ENCODE results near the gene AGO1. TPM values are rescaled to one million over a fixed set of nuclear protein-coding genes. Genes with fewer than 3 reads are reported as not detected.
"Not testable (repeated sequence)": the region's sequence is repeated elsewhere in the genome, so short reads cannot be mapped to it uniquely, and the experiment has no call there.

AGO1 gene
- total RNA-seq, 6 experiments from 2014 or later: 24.7 to 30.6 (median 27.4) TPM

- Mint-ChIP-seq H3K27me3 (ENCODE audit: insufficient read depth) (no peaks in the 10 kb centered on the region), H3K9me3 (no peaks in the 10 kb centered on the region), H3K36me3 (ENCODE audit: low read depth) (no peaks in the 10 kb centered on the region; the same call in 1 of the 2 replicates), H3K27ac (peak overlapping the region; percentile 31; the same call in 1 of the 2 replicates), H3K4me1 (ENCODE audit: low read depth) (peaks cover 44% of the 10 kb centered on the region), H3K4me3 (no peak overlapping the region)
- no peak for DNase-seq
- no peak for TF ChIP-seq CTCF (IDR thresholded peaks at IDR 0.05)
Observed at GRCh38 chr1:35886577-35887431, 3.8 kb downstream of the AGO1 start.

- no peak overlapping the region for H3K4me3 Mint-ChIP-seq
- H3K36me3 Mint-ChIP-seq (ENCODE audit: low read depth): no peaks in the 10 kb centered on the region; the same call in 1 of the 2 replicates
- TF ChIP-seq CTCF (IDR thresholded peaks at IDR 0.05): no peak
- 0 out of 2 replicates have a peak overlapping the region, but pooled peaks have one; percentile 31 for H3K27ac Mint-ChIP-seq
- no peaks in the 10 kb centered on the region for H3K27me3 Mint-ChIP-seq (ENCODE audit: insufficient read depth)
- peaks cover 37% of the 10 kb centered on the region for H3K4me1 Mint-ChIP-seq (ENCODE audit: low read depth)
- H3K9me3 Mint-ChIP-seq: no peaks in the 10 kb centered on the region
- no peak for DNase-seq
Observed at GRCh38 chr1:35887508-35887907, 4.5 kb downstream of the AGO1 start.

- no peaks in the 10 kb centered on the region for H3K27me3 Mint-ChIP-seq (ENCODE audit: insufficient read depth)
- H3K9me3 Mint-ChIP-seq: no peaks in the 10 kb centered on the region
- no peak for TF ChIP-seq CTCF (IDR thresholded peaks at IDR 0.05)
- H3K4me1 Mint-ChIP-seq (ENCODE audit: low read depth): peaks cover 34% of the 10 kb centered on the region
- DNase-seq: no peak
- no peak overlapping the region for H3K4me3 Mint-ChIP-seq
- no peaks in the 10 kb centered on the region; the same call in 1 of the 2 replicates for H3K36me3 Mint-ChIP-seq (ENCODE audit: low read depth)
- H3K27ac Mint-ChIP-seq: no peak overlapping the region
Observed at GRCh38 chr1:35888255-35888654, 5.2 kb downstream of the AGO1 start.

GRCh38 chr1:35888981-35889380, 6.0 kb downstream of the AGO1 start:
- H3K36me3 Mint-ChIP-seq (ENCODE audit: low read depth); DNase-seq; H3K27ac Mint-ChIP-seq; H3K4me3 Mint-ChIP-seq; H3K27me3 Mint-ChIP-seq (ENCODE audit: insufficient read depth); H3K9me3 Mint-ChIP-seq: not testable (repeated sequence)
- peaks cover 37% of the 10 kb centered on the region for H3K4me1 Mint-ChIP-seq (ENCODE audit: low read depth)

GRCh38 chr1:35893051-35893879, 10.3 kb downstream of the AGO1 start:
- no peak for TF ChIP-seq CTCF (IDR thresholded peaks at IDR 0.05)
- Mint-ChIP-seq H3K9me3 (no peaks in the 10 kb centered on the region), H3K4me1 (ENCODE audit: low read depth) (peaks cover 10% of the 10 kb centered on the region), H3K27me3 (ENCODE audit: insufficient read depth) (no peaks in the 10 kb centered on the region; the same call in 1 of the 2 replicates), H3K4me3 (no peak overlapping the region), H3K36me3 (ENCODE audit: low read depth) (peaks cover 10% of the 10 kb centered on the region), H3K27ac (no peak overlapping the region)
- DNase-seq: no peak

Data from HFFc6 (cell line).